ENCODE data around the gene JAM2.

Gene JAM2

DNA sequence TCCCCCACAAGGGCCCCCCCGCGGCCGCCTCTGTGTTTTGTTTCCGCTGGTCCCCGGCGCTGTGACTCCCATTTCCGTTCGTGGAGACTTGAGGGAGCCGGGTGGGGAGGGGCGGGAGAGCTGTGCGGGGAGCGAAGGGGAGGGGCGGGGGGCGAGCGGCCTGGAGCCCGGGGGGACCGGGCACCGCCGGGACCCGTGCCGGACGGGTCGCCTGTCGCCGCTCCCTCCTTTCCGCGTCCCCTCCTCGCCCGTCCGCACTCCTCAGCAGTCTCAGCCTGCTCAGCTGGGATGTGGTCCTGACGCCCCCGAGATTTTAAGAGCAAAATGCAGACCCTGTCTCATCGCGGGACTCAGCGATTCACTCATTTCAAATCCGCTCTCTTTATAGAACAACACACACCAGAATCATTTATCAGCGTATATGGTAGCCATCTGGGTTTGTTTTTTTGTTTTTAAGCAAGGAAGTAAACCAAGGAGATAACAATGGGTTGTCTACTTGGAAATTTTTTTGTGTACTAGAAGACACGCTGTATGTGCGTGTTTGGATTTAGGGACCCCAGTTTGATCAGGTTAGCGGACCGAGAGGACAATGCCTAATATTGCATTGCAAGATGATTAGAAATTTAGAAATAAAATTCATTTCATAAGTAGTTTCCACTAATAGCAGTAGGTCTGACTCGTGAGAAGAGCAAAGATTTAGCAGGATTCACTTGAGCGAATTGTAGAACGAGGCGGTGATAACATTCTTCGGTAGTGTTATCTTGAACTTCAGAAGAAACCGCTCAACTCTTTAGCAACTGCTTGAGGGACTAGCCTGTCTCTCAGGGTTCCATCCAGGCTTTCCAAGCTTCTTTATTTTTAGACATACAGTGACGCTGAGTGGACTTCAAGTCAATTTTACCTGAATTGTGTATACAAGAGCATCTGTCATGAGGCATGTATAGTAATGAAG is 96.9 kb downstream of the JAM2 start:
- no peaks in the 10 kb centered on the region for H3K36me3 ChIP-seq (ENCODE audit: control insufficient read depth, insufficient read depth, low read length)

GRCh38 chr21:25737421-25737820 is 98.4 kb downstream of the JAM2 start:
- H3K27ac ChIP-seq (ENCODE audit: insufficient read depth, low read depth, low read length, poor library complexity, severe bottlenecking), result no peak overlapping the region
- H3K4me3 ChIP-seq (ENCODE audit: insufficient read depth, low read depth, low read length), result no peak overlapping the region
- 100% methylated on average over 1 of the region's 1 CpG; no CpG with 5 or more reads in 1 of the 2 experiments for WGBS, 2 experiments
- H3K4me1 ChIP-seq (ENCODE audit: control insufficient read depth, insufficient read depth, low read length), result peaks cover 9% of the 10 kb centered on the region
- no peaks in the 10 kb centered on the region for H3K36me3 ChIP-seq (ENCODE audit: control insufficient read depth, insufficient read depth, low read length)
- no peaks in the 10 kb centered on the region for H3K27me3 ChIP-seq (ENCODE audit: control insufficient read depth, insufficient read depth, low read length, poor library complexity, severe bottlenecking)
- no peaks in the 10 kb centered on the region for H3K9me3 ChIP-seq (ENCODE audit: control insufficient read depth, low read length)

More for the DNA sequence above, 96.9 kb downstream of the JAM2 start:
- Histone ChIP-seq H3K9me3 (ENCODE audit: control insufficient read depth, low read length) (no peaks in the 10 kb centered on the region), H3K27ac (ENCODE audit: insufficient read depth, low read depth, low read length, poor library complexity, severe bottlenecking) (peak overlapping the region; percentile 99), H3K4me1 (ENCODE audit: control insufficient read depth, insufficient read depth, low read length) (peaks cover 9% of the 10 kb centered on the region), H3K4me3 (ENCODE audit: insufficient read depth, low read depth, low read length) (peak overlapping the region; percentile 90), H3K27me3 (ENCODE audit: control insufficient read depth, insufficient read depth, low read length, poor library complexity, severe bottlenecking) (no peaks in the 10 kb centered on the region)
- WGBS, 2 experiments, result 1% methylated on average over 47 to 48 of the region's 48 CpGs

DNA sequence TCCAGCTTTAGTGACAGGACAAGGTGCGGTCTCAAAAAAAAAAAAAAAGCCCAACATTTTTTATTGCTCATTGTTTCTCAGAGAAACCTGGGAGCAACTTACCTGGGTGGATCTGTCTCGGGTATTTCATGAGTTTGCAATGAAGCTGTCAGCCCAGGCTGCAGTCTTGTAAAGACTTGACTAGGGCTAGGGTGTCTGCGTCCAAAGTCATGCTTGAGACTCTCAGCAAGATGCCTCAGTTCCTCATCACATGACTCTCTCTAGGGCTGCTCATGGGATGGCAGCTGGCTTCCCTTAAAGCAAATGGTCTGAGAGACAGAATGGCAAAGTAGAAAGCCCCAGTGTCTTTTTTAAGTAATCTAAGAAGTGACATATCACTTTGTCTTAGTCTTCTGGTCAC is 103.8 kb downstream of the JAM2 start:
- WGBS, 2 experiments, result 92 to 95% methylated on average over 3 of the region's 3 CpGs
- no peaks in the 10 kb centered on the region for H3K9me3 ChIP-seq (ENCODE audit: control insufficient read depth, low read length)
- H3K27ac ChIP-seq (ENCODE audit: insufficient read depth, low read depth, low read length, poor library complexity, severe bottlenecking), result no peak overlapping the region
- no peaks in the 10 kb centered on the region for H3K4me1 ChIP-seq (ENCODE audit: control insufficient read depth, insufficient read depth, low read length)
- no peaks in the 10 kb centered on the region for H3K36me3 ChIP-seq (ENCODE audit: control insufficient read depth, insufficient read depth, low read length)
- H3K4me3 ChIP-seq (ENCODE audit: insufficient read depth, low read depth, low read length), result no peak overlapping the region
- no peaks in the 10 kb centered on the region for H3K27me3 ChIP-seq (ENCODE audit: control insufficient read depth, insufficient read depth, low read length, poor library complexity, severe bottlenecking)

DNA sequence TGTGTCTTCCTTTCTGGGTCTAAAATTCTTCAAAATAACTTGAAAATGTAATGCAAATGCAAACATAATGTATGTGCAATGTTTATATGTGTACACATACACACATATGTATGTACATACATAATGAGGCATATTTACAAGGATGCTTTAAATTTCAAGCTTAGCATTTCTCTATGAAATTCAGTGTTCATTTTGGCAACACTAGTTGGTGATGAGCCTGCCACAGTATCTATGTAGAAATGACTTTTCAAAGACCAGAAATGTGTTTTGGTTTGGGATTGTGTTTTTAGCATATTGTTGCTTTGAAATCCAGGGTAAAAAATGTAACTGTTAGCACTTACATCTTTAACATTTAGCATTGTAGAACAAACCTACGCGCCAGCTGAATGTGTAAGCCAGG is 105.8 kb downstream of the JAM2 start:
- 90 to 100% methylated on average over 2 of the region's 2 CpGs for WGBS, 2 experiments
- H3K4me1 ChIP-seq (ENCODE audit: control insufficient read depth, insufficient read depth, low read length), result no peaks in the 10 kb centered on the region
- H3K4me3 ChIP-seq (ENCODE audit: insufficient read depth, low read depth, low read length), result no peak overlapping the region
- no peaks in the 10 kb centered on the region for H3K27me3 ChIP-seq (ENCODE audit: control insufficient read depth, insufficient read depth, low read length, poor library complexity, severe bottlenecking)
- H3K27ac ChIP-seq (ENCODE audit: insufficient read depth, low read depth, low read length, poor library complexity, severe bottlenecking), result no peak overlapping the region
- H3K9me3 ChIP-seq (ENCODE audit: control insufficient read depth, low read length), result no peaks in the 10 kb centered on the region
- H3K36me3 ChIP-seq (ENCODE audit: control insufficient read depth, insufficient read depth, low read length), result no peaks in the 10 kb centered on the region

- no peak overlapping the region for H3K4me3 ChIP-seq (ENCODE audit: insufficient read depth, low read depth, low read length)
- no peak overlapping the region for H3K27ac ChIP-seq (ENCODE audit: insufficient read depth, low read depth, low read length, poor library complexity, severe bottlenecking)
- H3K9me3 ChIP-seq (ENCODE audit: control insufficient read depth, low read length), result no peaks in the 10 kb centered on the region
- 88 to 89% methylated on average over 6 of the region's 6 CpGs for WGBS, 2 experiments
- H3K27me3 ChIP-seq (ENCODE audit: control insufficient read depth, insufficient read depth, low read length, poor library complexity, severe bottlenecking), result no peaks in the 10 kb centered on the region
- peaks cover 11% of the 10 kb centered on the region for H3K36me3 ChIP-seq (ENCODE audit: control insufficient read depth, insufficient read depth, low read length)
- no peaks in the 10 kb centered on the region for H3K4me1 ChIP-seq (ENCODE audit: control insufficient read depth, insufficient read depth, low read length)
Observed at GRCh38 chr21:25750085-25750484, 111.0 kb downstream of the JAM2 start.

DNA sequence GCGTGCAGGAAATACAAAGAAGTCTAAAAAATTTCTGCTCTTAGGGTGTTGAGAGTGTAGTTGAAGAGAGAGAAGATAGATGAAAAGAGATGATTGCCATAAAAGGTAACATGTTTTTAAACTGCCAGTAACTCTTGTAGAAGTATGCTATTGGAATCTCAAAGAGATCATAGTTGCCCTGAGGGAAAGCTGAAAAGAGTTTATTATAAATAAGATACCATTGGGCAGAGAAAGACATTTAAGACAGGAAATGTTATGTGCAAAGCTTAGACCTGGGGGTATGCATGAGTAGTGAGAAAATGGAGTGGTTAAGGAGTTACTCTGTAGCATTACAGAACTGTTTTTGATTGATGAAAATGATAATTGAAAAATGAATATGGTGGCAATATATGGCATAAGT is 113.4 kb downstream of the JAM2 start:
- Histone ChIP-seq H3K9me3 (ENCODE audit: control insufficient read depth, low read length) (no peaks in the 10 kb centered on the region), H3K27ac (ENCODE audit: insufficient read depth, low read depth, low read length, poor library complexity, severe bottlenecking) (no peak overlapping the region), H3K27me3 (ENCODE audit: control insufficient read depth, insufficient read depth, low read length, poor library complexity, severe bottlenecking) (no peaks in the 10 kb centered on the region), H3K36me3 (ENCODE audit: control insufficient read depth, insufficient read depth, low read length) (peaks cover 11% of the 10 kb centered on the region), H3K4me1 (ENCODE audit: control insufficient read depth, insufficient read depth, low read length) (no peaks in the 10 kb centered on the region), H3K4me3 (ENCODE audit: insufficient read depth, low read depth, low read length) (no peak overlapping the region)
- 96 to 100% methylated on average over 1 of the region's 1 CpG for WGBS, 2 experiments

DNA sequence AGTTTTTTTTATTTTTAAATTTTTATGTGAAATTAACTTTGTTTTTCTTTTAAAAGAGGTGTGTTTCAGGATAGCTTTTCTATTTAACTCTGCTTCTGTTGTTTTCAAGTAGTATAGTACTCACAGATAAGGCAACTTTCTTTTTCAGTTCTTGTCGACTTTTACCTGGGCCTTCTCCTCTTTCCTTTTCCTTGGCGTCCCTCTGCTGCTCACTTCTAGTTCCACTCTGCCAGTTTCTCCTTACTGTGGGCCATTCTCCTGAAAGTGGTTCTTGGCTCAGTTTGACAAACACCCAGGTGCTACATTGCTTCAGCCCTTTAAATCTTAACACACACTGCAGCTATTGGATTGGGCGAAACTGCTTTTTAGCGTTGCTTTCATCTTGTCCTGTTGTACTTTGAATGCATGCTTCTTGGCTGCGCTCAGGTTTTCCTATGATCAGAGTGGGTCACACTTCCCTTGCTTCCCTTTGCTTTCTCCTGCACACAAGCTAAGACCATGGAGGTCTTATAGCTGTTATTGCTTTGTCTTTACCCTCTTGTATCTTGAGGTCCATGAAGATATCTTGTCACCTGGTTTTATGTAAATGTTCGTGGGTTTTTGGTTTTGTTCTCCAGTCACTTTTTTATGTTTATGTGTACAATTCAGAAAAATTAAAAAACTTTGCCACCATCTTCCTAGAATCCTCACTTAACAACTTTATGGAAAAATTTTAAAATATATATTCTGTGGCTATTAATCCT is 117.3 kb downstream of the JAM2 start:
- no peaks in the 10 kb centered on the region for H3K9me3 ChIP-seq (ENCODE audit: control insufficient read depth, low read length)
- H3K36me3 ChIP-seq (ENCODE audit: control insufficient read depth, insufficient read depth, low read length), result peaks cover 24% of the 10 kb centered on the region
- WGBS, 2 experiments, result 84 to 94% methylated on average over 5 to 6 of the region's 6 CpGs

DNA sequence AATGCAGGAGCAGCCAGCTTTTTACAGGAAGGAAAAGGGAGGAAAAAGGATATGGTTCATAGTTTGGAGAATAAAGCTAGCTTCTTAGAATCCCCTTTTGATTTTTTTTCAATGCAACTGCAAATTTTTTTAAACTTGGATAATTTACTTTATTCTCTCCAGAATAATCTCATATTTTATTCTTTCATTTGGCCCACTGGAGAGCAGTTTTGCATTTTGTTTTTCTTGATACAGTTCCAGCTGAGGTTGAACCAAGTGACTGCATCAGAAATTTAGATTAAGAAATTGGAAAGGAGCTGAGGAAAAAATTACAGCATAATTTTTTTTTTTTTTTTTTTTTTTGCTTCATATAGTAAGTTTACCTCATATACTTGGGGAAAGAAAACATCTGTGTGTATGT is 118.5 kb downstream of the JAM2 start:
- Histone ChIP-seq H3K4me1 (ENCODE audit: control insufficient read depth, insufficient read depth, low read length) (no peaks in the 10 kb centered on the region), H3K36me3 (ENCODE audit: control insufficient read depth, insufficient read depth, low read length) (peaks cover 17% of the 10 kb centered on the region), H3K27me3 (ENCODE audit: control insufficient read depth, insufficient read depth, low read length, poor library complexity, severe bottlenecking) (no peaks in the 10 kb centered on the region), H3K27ac (ENCODE audit: insufficient read depth, low read depth, low read length, poor library complexity, severe bottlenecking) (no peak overlapping the region), H3K9me3 (ENCODE audit: control insufficient read depth, low read length) (no peaks in the 10 kb centered on the region), H3K4me3 (ENCODE audit: insufficient read depth, low read depth, low read length) (no peak overlapping the region)

More for the DNA sequence above, 117.3 kb downstream of the JAM2 start:
- H3K4me1 ChIP-seq (ENCODE audit: control insufficient read depth, insufficient read depth, low read length), result no peaks in the 10 kb centered on the region
- H3K27me3 ChIP-seq (ENCODE audit: control insufficient read depth, insufficient read depth, low read length, poor library complexity, severe bottlenecking), result no peaks in the 10 kb centered on the region
- no peak overlapping the region for H3K4me3 ChIP-seq (ENCODE audit: insufficient read depth, low read depth, low read length)
- no peak overlapping the region for H3K27ac ChIP-seq (ENCODE audit: insufficient read depth, low read depth, low read length, poor library complexity, severe bottlenecking)

- Histone ChIP-seq H3K27me3 (ENCODE audit: control insufficient read depth, insufficient read depth, low read length, poor library complexity, severe bottlenecking) (no peaks in the 10 kb centered on the region), H3K9me3 (ENCODE audit: control insufficient read depth, low read length) (no peaks in the 10 kb centered on the region), H3K4me3 (ENCODE audit: insufficient read depth, low read depth, low read length) (no peak overlapping the region), H3K27ac (ENCODE audit: insufficient read depth, low read depth, low read length, poor library complexity, severe bottlenecking) (no peak overlapping the region), H3K4me1 (ENCODE audit: control insufficient read depth, insufficient read depth, low read length) (no peaks in the 10 kb centered on the region), H3K36me3 (ENCODE audit: control insufficient read depth, insufficient read depth, low read length) (peaks cover 16% of the 10 kb centered on the region)
- 88% methylated on average over 1 of the region's 1 CpG for WGBS, 2 experiments
Observed at GRCh38 chr21:25759573-25759972, 120.5 kb downstream of the JAM2 start.

DNA sequence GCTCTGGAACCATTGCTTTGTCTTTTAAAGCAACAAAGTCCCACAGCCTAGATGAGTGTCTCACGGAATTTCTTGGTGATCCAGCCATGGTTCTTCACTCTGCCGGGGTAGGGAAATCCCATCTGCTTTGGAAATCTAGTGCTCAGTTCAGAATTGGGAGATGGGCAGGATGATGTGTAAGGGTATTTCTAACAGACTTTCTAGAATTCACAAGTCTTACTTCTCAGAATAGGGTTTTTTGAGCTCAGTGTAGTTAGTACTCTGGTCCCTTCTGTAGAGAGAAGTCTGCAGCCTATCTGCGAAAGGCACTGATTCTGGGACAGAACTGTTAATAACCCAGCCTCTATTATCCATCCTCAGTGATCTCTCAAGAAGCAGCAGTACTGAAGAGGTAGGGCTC is 121.0 kb downstream of the JAM2 start:
- Histone ChIP-seq H3K4me1 (ENCODE audit: control insufficient read depth, insufficient read depth, low read length) (no peaks in the 10 kb centered on the region), H3K27ac (ENCODE audit: insufficient read depth, low read depth, low read length, poor library complexity, severe bottlenecking) (no peak overlapping the region), H3K4me3 (ENCODE audit: insufficient read depth, low read depth, low read length) (no peak overlapping the region), H3K36me3 (ENCODE audit: control insufficient read depth, insufficient read depth, low read length) (peaks cover 16% of the 10 kb centered on the region), H3K27me3 (ENCODE audit: control insufficient read depth, insufficient read depth, low read length, poor library complexity, severe bottlenecking) (no peaks in the 10 kb centered on the region), H3K9me3 (ENCODE audit: control insufficient read depth, low read length) (no peaks in the 10 kb centered on the region)
- 94 to 97% methylated on average over 3 of the region's 3 CpGs for WGBS, 2 experiments

Measured in ectodermal cell (in vitro differentiated cells).